ENCODE results near the gene RET.

Gene RET

DNA sequence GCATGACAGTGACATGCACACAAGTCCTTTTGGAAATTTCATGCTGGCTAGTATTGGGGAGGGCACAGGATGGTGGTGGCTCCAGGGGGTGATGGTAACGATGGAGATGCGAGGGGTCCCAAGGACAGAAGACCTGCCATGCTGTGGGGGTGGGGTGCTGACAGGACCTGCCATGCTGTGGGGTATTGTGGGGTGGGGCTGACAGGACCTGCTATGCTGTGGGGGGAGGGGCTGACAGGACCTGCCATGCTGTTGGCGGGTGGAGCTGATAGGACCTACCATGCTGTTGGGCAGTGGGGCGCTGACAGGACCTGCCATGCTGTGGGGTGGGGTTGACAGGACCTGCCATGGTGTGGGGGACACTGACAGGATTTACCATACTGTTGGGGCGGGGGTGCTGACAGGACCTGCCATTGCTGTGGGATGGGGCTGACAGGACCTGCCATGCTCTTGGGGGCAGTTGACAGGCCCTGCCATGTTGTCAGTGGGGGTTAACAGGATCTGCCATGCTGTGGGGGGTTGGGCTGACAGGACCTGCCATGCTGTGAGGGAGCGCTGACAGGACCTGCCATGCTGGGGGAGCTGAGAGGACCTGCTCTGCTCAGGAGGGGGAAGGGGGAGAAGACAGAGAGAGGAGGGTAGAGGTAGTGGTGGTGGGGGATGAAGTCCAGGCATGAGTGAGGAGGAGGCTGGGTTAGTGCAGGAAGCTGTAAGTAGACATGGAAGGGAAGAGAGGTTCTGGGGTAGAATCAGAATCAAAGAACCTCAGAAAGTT lies 36.2 kb upstream of the RET start:
- TF ChIP-seq, protein P1, sequence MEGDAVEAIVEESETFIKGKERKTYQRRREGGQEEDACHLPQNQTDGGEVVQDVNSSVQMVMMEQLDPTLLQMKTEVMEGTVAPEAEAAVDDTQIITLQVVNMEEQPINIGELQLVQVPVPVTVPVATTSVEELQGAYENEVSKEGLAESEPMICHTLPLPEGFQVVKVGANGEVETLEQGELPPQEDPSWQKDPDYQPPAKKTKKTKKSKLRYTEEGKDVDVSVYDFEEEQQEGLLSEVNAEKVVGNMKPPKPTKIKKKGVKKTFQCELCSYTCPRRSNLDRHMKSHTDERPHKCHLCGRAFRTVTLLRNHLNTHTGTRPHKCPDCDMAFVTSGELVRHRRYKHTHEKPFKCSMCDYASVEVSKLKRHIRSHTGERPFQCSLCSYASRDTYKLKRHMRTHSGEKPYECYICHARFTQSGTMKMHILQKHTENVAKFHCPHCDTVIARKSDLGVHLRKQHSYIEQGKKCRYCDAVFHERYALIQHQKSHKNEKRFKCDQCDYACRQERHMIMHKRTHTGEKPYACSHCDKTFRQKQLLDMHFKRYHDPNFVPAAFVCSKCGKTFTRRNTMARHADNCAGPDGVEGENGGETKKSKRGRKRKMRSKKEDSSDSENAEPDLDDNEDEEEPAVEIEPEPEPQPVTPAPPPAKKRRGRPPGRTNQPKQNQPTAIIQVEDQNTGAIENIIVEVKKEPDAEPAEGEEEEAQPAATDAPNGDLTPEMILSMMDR (IDR thresholded peaks at IDR 0.05; ENCODE audit: low read depth, low read length), result no peak
- no peak for TF ChIP-seq EZH2phosphoT487 (IDR thresholded peaks at IDR 0.05; ENCODE audit: low read depth)
- Histone ChIP-seq H3K4me3 (ENCODE audit: low read length) (no peak overlapping the region), H3K4me2 (ENCODE audit: low read length) (no peak overlapping the region)

DNA sequence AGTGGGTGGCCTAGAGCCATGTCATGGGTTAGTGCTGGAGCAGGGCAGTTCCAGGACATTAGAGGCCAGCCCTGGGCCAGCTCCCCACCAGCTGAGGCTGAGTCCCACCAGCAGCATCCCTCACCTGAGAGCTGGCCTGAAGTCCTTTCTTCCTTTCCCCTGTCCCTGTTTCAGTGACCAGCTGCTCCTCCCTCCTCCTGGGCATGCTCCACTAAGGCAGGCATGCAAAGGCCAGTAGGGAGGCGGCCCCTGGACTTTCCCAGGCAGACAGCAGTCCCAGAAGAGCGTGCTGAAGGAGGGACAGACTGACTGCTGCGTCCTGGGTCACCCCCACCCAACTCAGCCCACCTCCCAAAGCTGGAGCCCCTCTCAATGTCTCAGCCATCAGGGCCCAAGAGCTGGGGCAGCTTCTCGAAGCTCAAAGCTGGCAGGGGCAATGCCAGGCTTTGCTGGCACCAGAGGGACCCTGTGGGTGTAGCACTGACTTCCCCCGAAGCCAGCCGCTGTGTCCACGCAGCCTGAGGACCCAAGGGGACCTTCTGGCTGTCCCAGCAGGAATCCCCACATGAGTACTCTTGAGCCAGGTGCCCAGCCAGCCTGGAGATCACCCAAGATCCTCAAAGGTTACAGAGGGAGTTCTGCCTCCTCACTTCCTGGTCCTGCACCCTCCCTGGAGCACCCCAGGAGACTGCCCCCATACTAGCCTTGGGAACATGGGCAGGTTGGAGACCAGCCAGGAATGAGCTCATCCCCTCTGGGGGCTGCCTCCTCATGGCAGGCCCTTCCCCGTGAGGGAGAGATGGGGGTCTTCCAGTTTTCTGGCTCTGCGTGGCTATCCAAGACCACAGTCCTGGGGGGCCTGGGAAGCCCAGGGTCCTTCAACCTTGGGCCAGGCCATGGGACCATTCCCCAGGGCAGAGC lies 35.2 kb upstream of the RET start:
- Histone ChIP-seq H3K4me3 (ENCODE audit: low read length) (no peak overlapping the region), H3K4me2 (ENCODE audit: low read length) (no peak overlapping the region), H3K9ac (ENCODE audit: low read length) (no peak overlapping the region), H3K79me2 (ENCODE audit: low read length) (no peaks in the 10 kb centered on the region), H3K9me3 (ENCODE audit: insufficient read depth, low read length) (no peaks in the 10 kb centered on the region), H3K36me3 (replicated peaks; ENCODE audit: low read depth, low read length) (no peaks in the 10 kb centered on the region), H4K20me1 (ENCODE audit: insufficient read depth, low read length) (no peaks in the 10 kb centered on the region), H3K27me3 (ENCODE audit: low read depth, low read length) (no peaks in the 10 kb centered on the region), H3K27ac (ENCODE audit: low read length) (no peak overlapping the region), H2AFZ (ENCODE audit: low read depth, low read length) (no peak overlapping the region), H3K4me1 (ENCODE audit: low read length) (no peaks in the 10 kb centered on the region)
- TF ChIP-seq, protein P1 (IDR thresholded peaks at IDR 0.05; ENCODE audit: low read depth, low read length), result no peak
- no peak for TF ChIP-seq EZH2phosphoT487 (IDR thresholded peaks at IDR 0.05; ENCODE audit: low read depth)

More for the DNA sequence above, 36.2 kb upstream of the RET start:
- Histone ChIP-seq H3K36me3 (replicated peaks; ENCODE audit: low read depth, low read length) (no peaks in the 10 kb centered on the region), H3K4me1 (ENCODE audit: low read length) (no peaks in the 10 kb centered on the region), H3K9ac (ENCODE audit: low read length) (no peak overlapping the region), H4K20me1 (ENCODE audit: insufficient read depth, low read length) (no peaks in the 10 kb centered on the region), H2AFZ (ENCODE audit: low read depth, low read length) (no peak overlapping the region), H3K27me3 (ENCODE audit: low read depth, low read length) (no peaks in the 10 kb centered on the region), H3K79me2 (ENCODE audit: low read length) (no peaks in the 10 kb centered on the region), H3K9me3 (ENCODE audit: insufficient read depth, low read length) (no peaks in the 10 kb centered on the region), H3K27ac (ENCODE audit: low read length) (no peak overlapping the region)

DNA sequence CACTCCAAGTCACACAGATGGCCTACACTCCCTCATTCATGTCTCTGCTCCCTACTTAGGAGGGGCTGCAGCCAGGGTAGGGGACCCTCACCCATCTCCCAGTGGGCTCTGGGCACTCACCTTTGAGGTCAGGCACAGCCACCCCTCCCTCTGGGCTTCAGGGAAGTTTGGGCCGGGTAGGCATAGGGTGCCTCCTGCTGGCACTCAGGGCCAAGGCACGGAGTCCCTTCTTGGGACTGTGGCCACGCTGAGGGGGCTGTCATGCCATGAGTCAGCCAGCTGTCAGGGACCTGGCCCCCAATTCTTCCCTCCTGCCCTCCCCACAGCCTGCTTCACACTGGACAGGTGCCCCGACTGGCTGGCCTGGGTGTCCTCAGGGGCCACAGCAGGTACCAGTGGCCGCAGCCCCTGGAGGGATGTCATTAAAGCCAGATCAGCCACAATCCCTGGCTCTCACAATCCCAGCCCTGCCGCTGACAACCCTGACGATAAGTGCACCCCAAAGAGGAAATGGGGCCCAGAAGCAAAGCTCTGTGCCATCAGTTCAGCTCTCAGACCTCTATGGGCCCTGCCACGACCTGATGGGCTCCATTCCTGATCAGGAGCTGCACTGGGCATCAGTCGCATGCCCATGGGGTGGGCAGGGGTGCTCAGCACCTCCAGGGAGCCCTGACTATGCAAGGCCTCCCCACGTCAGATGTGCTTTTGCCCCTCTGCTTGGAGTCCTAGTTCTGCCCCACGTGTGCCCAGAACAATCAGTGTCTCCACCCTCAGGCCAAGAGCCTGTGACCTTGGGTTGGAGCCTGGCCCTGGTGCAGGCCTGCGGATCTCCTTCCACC lies 34.1 kb upstream of the RET start:
- H3K79me2 ChIP-seq (ENCODE audit: low read length), result no peaks in the 10 kb centered on the region
- H2AFZ ChIP-seq (ENCODE audit: low read depth, low read length), result no peak overlapping the region
- H3K4me2 ChIP-seq (ENCODE audit: low read length), result no peak overlapping the region
- H3K27me3 ChIP-seq (ENCODE audit: low read depth, low read length), result no peaks in the 10 kb centered on the region
- TF ChIP-seq, protein P1 (IDR thresholded peaks at IDR 0.05; ENCODE audit: low read depth, low read length), result no peak
- TF ChIP-seq EZH2phosphoT487 (IDR thresholded peaks at IDR 0.05; ENCODE audit: low read depth), result no peak
- no peak overlapping the region for H3K27ac ChIP-seq (ENCODE audit: low read length)
- no peaks in the 10 kb centered on the region for H4K20me1 ChIP-seq (ENCODE audit: insufficient read depth, low read length)
- no peak overlapping the region for H3K4me3 ChIP-seq (ENCODE audit: low read length)
- H3K36me3 ChIP-seq (replicated peaks; ENCODE audit: low read depth, low read length), result no peaks in the 10 kb centered on the region
- no peak overlapping the region for H3K9ac ChIP-seq (ENCODE audit: low read length)
- no peaks in the 10 kb centered on the region for H3K9me3 ChIP-seq (ENCODE audit: insufficient read depth, low read length)
- H3K4me1 ChIP-seq (ENCODE audit: low read length), result no peaks in the 10 kb centered on the region

All from OCI-LY3 (cell line).